Ovary (tissue), 3 donors: ENCODE measurements around the gene RHOA.

Source experiments
- CTCF ChIP-seq, 3 donors: fragments of 450-650 bp in 2 of 3; fragments of 200-600 bp in 1 of 3; IDR thresholded peaks; one replicate each; pipeline versions ENCODE4 v1.5.1 to v1.8.0; 2016 to 2022; ENCODE audit warnings: antibody characterized with exemption in 3 of 3, mild to moderate bottlenecking in 1 of 3
- POLR2A ChIP-seq: fragments of 450-650 bp; IDR thresholded peaks from one replicate; pipeline ENCODE4 v1.6.1; 2017; ENCODE audit warnings: antibody characterized with exemption, mild to moderate bottlenecking, moderate library complexity
- donor health status: DM: no; HTN: no; CAD: no.

GRCh38 chr3:49412632-49413337, 1.0 kb upstream of the RHOA start:
- TF ChIP-seq POLR2A, result no peak
- TF ChIP-seq CTCF (IDR thresholded peaks at IDR 0.05), result no peak
